ENCODE results near the gene AQP6.
A peak's percentile ranks its signal among the peaks of the same experiment; 100 is the strongest.

AQP6 gene

GRCh38 chr12:49957570-49957967 is 15.2 kb upstream of the AQP6 start:
- no peak for DNase-seq

- peak; percentile 14 for DNase-seq
Measured at GRCh38 chr12:49959685-49960473, 12.9 kb upstream of the AQP6 start.

DNA sequence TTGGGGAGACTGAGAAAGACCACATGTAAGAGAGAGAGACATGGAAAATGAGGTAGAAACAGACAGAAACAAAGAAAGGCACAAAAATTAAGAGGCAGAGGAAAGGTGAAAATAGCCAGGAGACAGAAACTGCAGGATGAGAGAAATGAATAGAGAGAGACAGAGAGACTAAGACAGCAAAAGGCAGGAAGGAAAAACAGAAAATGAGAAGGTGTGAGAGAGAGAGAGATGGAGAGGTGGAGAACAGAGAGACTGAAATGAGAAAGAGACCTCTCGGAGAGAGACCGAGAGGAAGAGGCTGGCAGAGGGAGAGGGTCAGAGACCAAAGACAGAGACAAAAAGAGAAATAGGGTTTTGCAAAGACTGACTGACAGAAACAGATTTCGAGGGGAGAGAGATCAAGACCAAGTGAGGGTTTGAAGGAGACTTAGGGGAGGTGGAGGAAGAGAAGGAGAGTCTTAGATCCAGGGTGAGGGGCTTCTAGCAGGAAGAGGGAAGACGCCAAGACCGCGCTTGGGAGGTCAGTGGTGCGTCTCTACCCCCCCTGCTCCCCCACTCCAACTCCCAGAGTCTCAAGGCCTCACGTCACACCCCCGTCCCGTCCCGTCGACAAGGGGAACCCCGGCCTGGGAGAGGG is 12.2 kb upstream of the AQP6 start:
- DNase-seq: no peak

GRCh38 chr12:49961111-49961922 is 11.4 kb upstream of the AQP6 start, which contains the start of gene AQP5:
AQP5 (plus strand) TSS chr12:49961872; CDS start chr12:49962018, 146 bp downstream.
- no peak for DNase-seq

GRCh38 chr12:49961993-49962764 is 10.6 kb upstream of the AQP6 start:
- no peak for DNase-seq

- DNase-seq: peak; percentile 7
Measured at GRCh38 chr12:49962861-49963765, 9.6 kb upstream of the AQP6 start.

DNA sequence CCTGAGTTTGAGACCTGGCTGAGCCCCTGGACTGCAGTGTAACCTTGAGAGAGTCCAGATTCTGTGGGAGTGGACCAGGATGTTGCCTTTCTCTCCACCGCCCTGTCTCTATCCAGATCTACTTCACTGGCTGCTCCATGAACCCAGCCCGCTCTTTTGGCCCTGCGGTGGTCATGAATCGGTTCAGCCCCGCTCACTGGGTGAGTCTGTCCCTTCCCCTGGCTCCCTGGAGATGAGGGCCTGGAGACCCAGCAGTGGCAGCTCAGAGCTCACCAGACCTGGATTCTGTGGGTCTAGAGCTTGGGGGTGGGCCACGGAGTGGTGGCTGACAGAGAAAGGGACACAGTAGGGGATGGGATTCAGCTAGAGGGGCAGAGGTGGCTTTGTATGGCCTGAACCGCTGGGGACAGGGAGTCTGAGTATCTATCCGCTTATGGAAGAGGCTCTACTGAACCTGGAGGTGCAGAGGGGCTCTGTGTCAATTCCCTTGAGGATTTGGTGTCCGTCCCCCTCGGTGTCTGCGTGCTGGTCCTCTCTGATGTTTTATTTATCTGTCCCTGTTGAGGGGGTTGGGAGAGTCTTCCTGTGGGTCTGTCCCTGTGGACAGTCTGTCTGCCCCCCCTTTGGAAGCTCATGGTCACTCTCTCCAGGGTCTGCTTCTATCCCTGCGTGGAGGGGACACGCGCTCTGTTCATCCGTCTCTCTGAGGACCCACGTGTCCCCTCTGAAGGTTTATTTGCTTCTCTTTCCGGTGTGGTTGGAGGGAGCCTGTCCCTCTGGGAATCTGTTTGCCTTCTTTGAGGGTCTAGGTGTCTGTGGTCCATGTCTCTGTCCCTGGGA is 8.6 kb upstream of the AQP6 start:
- DNase-seq: no peak

DNA sequence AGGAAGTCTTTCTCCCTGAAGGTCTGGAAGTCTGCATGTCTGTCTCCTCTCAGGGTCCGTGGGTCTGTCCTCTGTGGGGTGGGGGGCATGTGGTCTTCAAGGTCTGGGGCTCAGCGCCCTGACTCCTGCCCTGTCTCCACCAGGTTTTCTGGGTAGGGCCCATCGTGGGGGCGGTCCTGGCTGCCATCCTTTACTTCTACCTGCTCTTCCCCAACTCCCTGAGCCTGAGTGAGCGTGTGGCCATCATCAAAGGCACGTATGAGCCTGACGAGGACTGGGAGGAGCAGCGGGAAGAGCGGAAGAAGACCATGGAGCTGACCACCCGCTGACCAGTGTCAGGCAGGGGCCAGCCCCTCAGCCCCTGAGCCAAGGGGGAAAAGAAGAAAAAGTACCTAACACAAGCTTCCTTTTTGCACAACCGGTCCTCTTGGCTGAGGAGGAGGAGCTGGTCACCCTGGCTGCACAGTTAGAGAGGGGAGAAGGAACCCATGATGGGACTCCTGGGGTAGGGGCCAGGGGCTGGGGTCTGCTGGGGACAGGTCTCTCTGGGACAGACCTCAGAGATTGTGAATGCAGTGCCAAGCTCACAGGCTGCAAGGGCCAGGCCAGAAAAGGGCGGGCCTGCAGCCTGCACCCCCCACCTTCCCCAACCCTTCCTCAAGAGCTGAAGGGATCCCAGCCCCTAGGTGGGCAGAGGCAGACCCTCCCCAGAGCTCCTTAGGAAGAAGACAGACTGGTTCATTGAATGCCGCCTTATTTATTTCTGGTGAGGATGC is 7.7 kb upstream of the AQP6 start:
- no peak for DNase-seq

- no peak for DNase-seq
Measured at GRCh38 chr12:49965836-49966235, 6.9 kb upstream of the AQP6 start.

DNA sequence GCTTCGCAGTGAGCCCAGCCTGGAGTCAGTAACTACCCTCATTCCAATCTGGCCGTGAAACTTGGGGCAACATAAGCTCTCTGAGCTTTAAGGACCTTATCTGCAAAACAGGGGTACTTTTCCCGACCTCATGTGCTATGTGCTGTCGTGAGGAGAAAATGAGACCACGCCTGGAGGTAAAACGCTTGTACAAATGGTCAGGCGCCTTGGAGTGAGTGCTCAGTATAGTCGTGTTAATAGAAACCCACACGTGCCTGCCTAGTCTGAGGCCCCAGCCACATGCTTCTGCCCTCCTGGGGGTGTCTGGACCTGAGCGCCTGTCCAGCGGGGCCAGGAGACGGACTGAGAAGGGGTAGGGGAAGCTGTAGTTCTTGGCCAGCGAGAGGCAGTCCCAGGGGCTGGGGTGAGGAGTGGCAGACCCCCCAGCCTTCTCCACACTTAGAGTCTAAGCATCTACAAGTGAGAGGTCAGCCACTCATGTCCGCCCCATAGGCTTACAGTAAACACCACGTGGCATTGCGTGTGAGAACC is 6.2 kb upstream of the AQP6 start:
- DNase-seq: no peak

GRCh38 chr12:49967042-49967776 is 5.5 kb upstream of the AQP6 start:
- peak; percentile 83 for DNase-seq

DNA sequence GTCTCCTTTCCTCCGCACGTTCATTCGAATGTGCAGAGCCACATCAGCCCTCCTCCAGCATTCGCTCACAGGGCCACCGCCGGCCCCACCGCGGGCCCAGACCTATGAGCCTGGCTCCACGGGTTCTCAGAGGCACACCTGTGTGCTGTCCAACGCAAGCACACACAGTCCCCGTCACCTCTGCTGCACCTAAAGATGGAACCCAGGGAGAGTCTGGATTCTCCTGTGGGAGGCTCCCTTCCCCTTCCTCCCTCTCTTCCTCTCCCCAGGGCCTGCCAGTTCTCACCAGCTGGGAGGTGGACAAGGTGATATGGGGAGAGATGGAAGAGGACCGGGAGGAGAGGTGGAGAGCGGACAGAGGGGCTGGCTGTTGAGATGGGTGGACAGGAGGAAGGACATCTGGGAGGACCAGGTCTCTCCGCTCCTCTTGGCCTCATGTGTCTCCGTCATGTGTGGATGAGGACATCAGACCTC is 4.9 kb upstream of the AQP6 start:
- no peak for DNase-seq

DNA sequence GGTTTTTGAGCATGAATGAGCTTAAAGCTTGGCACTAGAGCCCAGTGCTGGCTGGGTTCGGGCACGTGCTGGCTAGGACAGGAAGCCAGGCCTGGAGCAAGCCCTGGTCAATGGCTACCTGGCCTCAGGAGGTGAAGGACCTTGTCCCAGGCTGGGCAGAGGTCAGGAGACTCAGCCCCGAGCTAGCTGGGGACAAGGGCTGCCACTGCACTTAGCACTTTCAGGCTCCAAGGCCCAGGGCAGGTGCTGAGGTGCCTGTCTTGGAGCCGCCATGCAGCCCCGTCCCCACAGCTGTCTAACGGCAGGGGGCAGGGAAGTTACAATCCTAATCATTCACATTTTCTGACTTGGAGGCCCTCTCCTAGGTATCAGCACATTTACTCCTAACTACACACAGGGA is 4.3 kb upstream of the AQP6 start:
- no peak for DNase-seq

GRCh38 chr12:49969027-49969426 is 3.7 kb upstream of the AQP6 start:
- no peak for DNase-seq

- no peak for DNase-seq
Measured at GRCh38 chr12:49969651-49970429, 2.9 kb upstream of the AQP6 start.

- DNase-seq: no peak
Measured at GRCh38 chr12:49970658-49971057, 2.1 kb upstream of the AQP6 start.

- no peak for DNase-seq
Measured at GRCh38 chr12:49971141-49971540, 1.6 kb upstream of the AQP6 start.

DNA sequence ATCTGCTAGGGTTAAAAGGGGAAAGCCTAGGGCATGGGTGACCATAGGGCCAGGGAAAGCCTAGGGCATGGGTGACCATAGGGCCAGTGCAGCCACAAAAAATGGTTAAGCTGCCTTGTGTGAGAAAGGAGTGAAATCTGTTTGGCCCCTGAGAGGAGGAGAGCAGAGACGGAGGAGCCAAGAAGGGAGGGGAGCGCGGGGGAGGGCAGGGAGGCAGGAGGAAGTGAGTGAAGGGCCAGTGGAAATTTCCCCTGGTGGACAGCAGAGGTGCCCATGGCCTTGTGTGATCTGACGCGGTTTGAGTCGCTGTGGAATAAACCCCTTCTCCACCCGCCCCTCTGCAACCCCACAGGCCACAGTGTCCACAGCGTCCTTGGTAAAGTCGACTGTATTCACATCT is 618 bp upstream of the AQP6 start:
- no peak for DNase-seq

Measured in NCI-H1436 (cell line).